SK-N-DZ (cell line): Measurements from ENCODE around the gene MEOX1.

Experiments used
- DNase-seq: peaks from one replicate; pipeline ENCODE4 v3.0.0-alpha.2; 2015; ENCODE audit warnings: low spot score

Gene MEOX1

GRCh38 chr17:43680461-43680860 lies 18.7 kb upstream of the MEOX1 start:
- no peak for DNase-seq

GRCh38 chr17:43679911-43680310 lies 18.2 kb upstream of the MEOX1 start:
- DNase-seq: no peak

- no peak for DNase-seq
Observed at GRCh38 chr17:43679401-43679800, 17.7 kb upstream of the MEOX1 start.

GRCh38 chr17:43676471-43676870 lies 14.7 kb upstream of the MEOX1 start:
- DNase-seq: no peak

DNA sequence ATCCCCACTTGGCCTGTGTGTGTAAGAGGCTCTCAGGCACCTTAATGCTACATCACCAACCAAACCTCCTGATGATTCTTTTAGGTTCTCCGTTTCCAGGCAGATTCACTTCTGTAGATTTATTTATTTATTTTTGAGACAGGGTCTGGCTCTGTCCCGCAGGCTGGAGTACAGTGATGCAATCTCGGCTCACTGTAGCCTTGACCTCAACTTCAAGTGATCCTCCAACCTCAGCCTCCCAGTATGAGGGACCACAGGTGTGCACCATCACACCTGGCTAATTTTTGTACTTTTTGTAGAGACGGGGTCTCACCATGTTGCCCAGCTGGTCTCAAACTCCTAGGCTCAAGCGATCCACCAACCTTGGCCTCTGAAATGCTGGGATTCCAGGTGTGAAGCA lies 12.7 kb upstream of the MEOX1 start:
- no peak for DNase-seq

- DNase-seq: peak; percentile 60
Observed at GRCh38 chr17:43673516-43674323, 12.0 kb upstream of the MEOX1 start.

DNA sequence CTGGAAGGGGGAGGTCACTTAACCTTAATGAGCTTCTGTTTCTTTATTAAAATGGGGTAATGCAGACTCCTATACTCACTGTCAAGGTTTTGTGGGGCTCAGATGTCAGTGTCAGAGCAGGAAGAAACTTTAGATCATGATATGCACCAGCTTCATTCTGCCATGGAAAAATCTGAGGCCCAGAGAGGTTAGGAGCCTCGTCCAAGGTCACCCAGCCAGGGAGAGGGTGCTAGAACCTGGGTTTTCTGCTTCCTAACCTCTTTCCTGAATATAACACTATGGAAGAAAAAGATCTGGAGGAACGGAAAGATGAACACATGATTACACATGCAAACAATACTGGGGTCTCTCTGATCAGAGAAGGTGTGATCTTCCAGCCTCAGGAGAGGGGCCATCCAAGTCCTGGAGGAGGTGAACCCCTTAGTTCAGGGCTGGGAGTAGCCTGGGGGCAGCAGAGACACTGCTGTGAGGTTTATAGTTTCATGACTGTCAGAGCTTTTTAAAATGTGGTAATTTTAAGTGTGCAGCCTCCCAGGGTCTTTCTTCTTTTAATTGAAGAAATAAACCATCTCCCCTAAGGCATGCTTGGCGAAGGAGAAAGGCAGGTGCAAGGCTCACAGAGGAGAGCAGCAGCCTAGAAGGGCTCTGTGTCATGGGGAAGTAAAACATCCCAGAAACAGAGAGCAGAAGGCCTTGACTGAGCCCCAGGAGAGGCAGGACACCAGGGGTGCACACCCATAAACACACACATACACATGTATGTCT lies 10.2 kb upstream of the MEOX1 start:
- DNase-seq: no peak

DNA sequence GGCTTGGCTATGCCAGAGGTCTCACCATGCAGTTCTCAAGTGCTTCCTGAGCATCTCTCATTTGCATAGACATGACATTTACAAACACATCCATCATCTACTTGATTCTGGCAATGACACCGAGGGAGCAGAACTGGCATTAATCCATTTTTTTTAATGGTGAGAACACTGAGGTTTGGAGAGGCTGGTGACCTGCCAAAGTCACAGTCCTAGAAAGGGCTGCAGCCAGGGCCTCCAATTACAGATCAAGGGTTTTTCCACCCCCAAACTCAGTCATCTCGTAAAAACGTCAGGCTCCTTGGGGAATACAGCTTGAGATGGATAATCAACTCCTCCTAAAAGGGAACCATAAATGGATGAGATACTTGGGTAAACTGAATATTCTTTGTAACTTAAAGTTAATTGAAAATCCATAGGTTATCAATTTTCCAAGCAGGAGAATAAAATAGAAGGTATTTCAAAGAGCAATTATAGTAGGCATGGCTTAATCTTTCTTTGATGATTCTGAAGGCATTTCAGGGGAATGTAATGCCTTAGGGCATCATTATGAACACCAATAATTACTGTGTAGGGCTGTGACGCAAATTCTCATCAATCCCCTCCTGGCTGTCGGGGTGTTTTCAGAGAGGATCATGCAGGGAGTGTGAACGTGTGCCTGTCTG lies 9.4 kb upstream of the MEOX1 start:
- no peak for DNase-seq

DNA sequence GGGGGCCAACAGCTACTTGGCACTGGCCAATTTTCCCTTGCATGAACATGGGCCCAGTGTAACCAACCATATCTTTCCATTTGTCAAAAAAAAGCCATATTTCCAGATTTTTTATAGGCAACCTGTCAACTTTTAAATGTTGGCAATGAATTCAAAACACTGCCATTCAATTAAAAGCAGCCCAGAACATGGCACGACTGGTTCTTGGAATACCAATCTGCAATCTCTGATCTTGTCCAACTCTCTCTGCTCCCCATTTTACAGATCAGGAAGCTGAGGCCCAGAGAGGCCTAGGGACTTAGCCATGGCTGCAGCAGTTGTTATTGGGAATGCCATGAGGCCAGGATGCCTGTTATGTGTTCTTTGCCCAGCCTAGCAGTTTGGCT lies 8.9 kb upstream of the MEOX1 start:
- DNase-seq: no peak

- DNase-seq: no peak
Observed at GRCh38 chr17:43669971-43670644, 8.4 kb upstream of the MEOX1 start.

DNA sequence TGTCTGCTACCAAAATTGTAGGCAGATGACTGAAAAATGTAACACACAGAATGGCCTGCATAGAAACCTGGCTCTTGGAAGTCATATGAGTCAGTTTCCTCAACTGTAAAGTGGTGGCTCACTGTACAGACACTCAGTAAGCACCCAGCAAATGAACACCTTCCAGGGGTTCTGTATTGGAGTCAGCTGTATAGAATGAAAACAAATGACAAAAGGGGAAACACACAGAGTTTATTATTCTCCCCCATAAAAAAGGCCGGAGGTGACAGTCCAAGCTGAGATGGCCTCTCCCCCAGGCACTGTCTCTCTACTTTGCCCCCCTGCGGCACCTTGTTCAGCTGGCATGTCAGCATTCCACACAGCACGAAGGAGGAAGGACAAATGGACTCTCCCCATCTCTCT lies 6.2 kb upstream of the MEOX1 start:
- no peak for DNase-seq

DNA sequence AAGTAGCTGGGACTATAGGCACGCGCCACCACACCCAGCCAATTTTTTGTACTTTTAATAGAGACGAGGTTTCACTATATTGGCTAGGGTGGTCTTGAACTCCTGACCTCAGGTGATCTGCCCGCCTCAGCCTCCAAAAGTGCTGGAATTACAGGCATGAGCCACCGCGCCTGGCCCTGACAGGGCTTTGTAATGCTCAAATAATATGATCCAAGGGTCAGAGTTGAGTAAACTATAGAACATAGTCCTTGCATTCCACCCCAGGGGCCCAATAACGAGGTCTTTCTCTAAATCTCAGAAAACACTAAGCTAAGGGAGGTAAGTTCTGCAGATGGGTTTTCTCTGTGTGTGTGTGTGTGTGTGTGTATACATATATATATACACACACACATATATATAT lies 5.8 kb upstream of the MEOX1 start:
- no peak for DNase-seq

- DNase-seq: no peak
Observed at GRCh38 chr17:43665937-43666236, 4.2 kb upstream of the MEOX1 start.

DNA sequence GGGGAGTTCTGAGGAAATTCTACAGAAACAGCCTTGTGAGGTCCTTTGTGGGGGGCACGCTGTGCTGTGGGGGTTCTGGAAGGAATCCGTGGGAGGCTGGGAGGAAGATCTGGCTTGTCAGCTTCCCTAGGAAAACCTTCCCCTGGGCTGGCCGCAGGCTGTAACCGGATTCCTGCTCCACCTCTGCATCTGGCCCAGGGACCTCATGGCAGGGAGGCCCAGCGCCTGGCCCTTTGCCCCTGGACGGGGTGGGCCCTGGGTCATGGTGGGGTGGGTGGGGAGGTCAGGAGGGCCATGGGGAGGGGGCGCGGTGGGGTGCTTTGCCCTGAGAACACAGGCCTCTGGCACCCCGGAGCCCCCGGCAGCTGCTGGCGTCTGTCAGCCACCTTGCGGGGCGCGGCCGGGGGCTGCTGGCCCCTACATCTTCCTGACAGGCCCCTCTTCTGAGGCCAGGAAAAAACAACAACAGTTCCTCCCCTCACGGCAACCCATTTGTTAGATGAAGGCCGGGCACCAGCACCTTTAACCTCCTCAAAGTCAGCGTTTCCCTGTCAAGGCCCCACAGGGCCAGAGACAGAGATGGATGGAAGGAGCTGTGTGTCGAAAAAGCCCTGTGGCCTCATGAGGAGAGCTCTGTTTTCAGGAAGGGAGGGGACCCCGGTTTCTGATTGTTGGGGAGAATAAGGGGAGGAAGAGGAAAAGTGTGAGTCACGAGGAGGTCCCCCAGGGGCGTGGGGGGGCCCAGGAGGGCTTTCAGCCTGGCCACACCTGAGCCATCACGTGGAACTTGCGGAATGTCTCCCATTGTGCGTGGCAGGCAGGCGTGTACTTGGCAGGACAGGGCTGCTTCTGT lies 3.6 kb upstream of the MEOX1 start:
- DNase-seq: no peak

- no peak for DNase-seq
Observed at GRCh38 chr17:43664096-43664495, 2.4 kb upstream of the MEOX1 start.

- DNase-seq: no peak
Observed at GRCh38 chr17:43663383-43663782, 1.7 kb upstream of the MEOX1 start.

DNA sequence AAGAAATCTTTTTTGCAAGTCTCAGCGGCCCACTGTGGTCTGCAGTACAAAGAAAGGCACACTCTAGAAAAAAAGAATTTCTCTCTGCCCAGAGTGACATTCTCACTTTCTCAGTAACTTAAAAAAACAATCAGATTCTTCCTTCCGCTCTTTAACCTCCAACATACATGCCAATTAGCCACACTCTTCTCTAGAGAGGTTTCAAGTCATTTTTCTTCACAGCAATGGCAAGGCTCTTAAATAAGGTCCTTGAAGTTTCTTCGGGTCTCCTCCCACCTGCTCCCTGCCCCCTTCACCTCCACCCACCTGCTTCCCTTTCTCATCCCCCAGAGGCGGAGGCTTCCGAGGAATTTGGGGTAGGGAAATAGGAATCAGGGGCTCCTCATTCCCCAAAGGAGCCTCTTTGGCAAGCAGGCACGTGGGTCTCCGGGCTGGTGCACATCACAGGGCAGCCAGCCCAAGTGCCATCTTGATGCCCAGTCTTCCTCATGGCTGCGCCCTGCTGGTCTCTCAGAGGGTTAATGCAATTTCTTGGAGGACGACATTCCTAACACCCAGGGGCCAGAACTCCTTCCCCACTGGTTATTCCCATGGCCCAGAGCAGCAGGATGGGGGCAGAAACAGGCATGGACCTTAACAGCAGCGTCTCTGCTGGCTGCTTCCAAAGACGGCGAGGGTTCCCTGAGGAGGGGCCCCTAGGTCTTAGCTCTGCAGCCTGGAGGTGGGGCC lies 855 bp upstream of the MEOX1 start:
- DNase-seq: no peak

GRCh38 chr17:43660816-43661493 lies 767 bp downstream of the MEOX1 start:
- no peak for DNase-seq

DNA sequence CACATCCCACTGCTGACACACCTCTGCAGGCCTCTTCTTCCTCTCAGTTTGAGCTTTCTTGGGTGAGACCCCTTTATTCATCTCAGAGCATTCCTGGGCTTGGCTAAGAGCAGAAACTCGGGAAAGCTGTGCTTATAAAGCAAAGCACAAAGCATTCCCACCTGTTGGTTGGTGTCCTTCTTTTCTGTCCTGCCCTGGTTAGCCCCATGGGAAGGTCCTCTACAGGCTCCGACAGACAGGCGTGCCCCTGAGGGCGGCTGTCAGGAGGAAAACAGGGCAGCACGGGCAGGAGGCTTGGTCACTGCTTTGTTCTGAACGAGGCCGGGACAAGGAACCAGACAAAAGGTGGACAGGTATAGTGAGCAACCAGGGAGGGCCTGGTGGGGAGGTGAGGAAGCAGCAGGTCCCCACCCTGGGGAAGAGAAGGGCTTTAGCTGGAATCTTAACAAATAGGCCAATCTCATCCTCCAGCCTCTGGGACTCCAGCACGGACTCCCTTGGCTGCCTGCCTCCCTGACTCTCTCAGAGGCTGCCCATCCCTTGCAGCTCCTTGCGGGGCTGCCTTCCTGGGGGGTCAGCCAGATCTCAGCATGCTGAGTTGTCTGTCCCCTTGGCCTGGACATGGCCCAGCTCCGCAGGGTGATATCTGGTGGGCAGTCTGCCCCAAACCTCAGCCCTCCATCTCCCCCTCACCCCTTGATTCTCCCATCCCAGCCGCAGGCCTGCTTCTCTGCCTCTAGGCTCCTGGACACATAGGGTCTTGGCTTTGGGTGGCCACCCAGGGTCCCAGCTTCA lies 1.7 kb downstream of the MEOX1 start:
- DNase-seq: no peak
